ENCODE data around the gene C1orf198. TPM values are rescaled to one million over a fixed set of nuclear protein-coding genes. Genes with fewer than 3 reads are reported as not detected.
A peak's percentile ranks its signal among the peaks of the same experiment; 100 is the strongest.

C1orf198 gene
- total RNA-seq, 1 donor from 2014 or later: 12.4 TPM

GRCh38 chr1:230826166-230826875, 42.0 kb downstream of the C1orf198 start:
- intact Hi-C loops (cut with micrococcal nuclease): no loop called here
- Mint-ChIP-seq H3K4me1 (no peaks in the 10 kb centered on the region), H3K36me3 (ENCODE audit: low read depth) (no peaks in the 10 kb centered on the region), H3K4me3 (no peak overlapping the region), H3K27me3 (peaks cover 4% of the 10 kb centered on the region), H3K9me3 (no peaks in the 10 kb centered on the region), H3K27ac (no peak overlapping the region)
- DNase-seq: peak; percentile 40

GRCh38 chr1:230825761-230826160, 42.6 kb downstream of the C1orf198 start:
- no peaks in the 10 kb centered on the region for H3K4me1 Mint-ChIP-seq
- H3K9me3 Mint-ChIP-seq: no peaks in the 10 kb centered on the region
- peaks cover 4% of the 10 kb centered on the region for H3K27me3 Mint-ChIP-seq
- H3K4me3 Mint-ChIP-seq: no peak overlapping the region
- intact Hi-C loops (cut with micrococcal nuclease): no loop called here
- peak; percentile 44 for DNase-seq
- H3K27ac Mint-ChIP-seq: no peak overlapping the region
- no peaks in the 10 kb centered on the region for H3K36me3 Mint-ChIP-seq (ENCODE audit: low read depth)

GRCh38 chr1:230824919-230825721, 43.2 kb downstream of the C1orf198 start:
- H3K9me3 Mint-ChIP-seq: no peaks in the 10 kb centered on the region
- H3K36me3 Mint-ChIP-seq (ENCODE audit: low read depth): no peaks in the 10 kb centered on the region
- DNase-seq: peak; percentile 41
- no peak overlapping the region for H3K27ac Mint-ChIP-seq
- H3K4me3 Mint-ChIP-seq: no peak overlapping the region
- H3K4me1 Mint-ChIP-seq: no peaks in the 10 kb centered on the region
- intact Hi-C loops (cut with micrococcal nuclease): no loop called here
- peaks cover 5% of the 10 kb centered on the region for H3K27me3 Mint-ChIP-seq

DNA sequence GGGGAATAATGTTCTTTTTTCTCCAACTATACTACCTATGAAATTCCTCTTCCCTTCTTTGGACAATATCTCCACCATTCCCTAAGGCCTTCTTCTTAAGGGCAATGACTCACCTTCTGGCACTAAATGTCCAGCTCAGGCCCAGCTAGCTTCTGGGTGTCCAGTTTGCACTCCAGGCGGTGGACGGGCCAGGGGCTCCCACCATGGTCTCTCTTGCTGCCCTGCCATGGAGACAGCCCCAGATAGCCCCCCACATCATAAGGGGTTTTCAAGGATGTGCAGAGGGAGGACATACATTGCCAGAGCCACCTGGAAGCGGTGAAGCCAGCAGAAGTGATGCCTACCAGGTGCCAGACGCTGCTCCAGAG, 43.8 kb downstream of the C1orf198 start:
- H3K4me1 Mint-ChIP-seq: no peaks in the 10 kb centered on the region
- intact Hi-C loops (cut with micrococcal nuclease): no loop called here
- no peaks in the 10 kb centered on the region for H3K9me3 Mint-ChIP-seq
- no peaks in the 10 kb centered on the region for H3K36me3 Mint-ChIP-seq (ENCODE audit: low read depth)
- H3K4me3 Mint-ChIP-seq: no peak overlapping the region
- peaks cover 5% of the 10 kb centered on the region for H3K27me3 Mint-ChIP-seq
- no peak overlapping the region for H3K27ac Mint-ChIP-seq
- peak; percentile 42 for DNase-seq

- H3K27ac Mint-ChIP-seq: no peak overlapping the region
- no peaks in the 10 kb centered on the region for H3K36me3 Mint-ChIP-seq (ENCODE audit: low read depth)
- no peak overlapping the region for H3K4me3 Mint-ChIP-seq
- H3K4me1 Mint-ChIP-seq: no peaks in the 10 kb centered on the region
- peak; percentile 42 for DNase-seq
- H3K9me3 Mint-ChIP-seq: no peaks in the 10 kb centered on the region
- intact Hi-C loops (cut with micrococcal nuclease): no loop called here
- H3K27me3 Mint-ChIP-seq: peaks cover 5% of the 10 kb centered on the region
Measured at GRCh38 chr1:230823931-230824381, 44.4 kb downstream of the C1orf198 start.

DNA sequence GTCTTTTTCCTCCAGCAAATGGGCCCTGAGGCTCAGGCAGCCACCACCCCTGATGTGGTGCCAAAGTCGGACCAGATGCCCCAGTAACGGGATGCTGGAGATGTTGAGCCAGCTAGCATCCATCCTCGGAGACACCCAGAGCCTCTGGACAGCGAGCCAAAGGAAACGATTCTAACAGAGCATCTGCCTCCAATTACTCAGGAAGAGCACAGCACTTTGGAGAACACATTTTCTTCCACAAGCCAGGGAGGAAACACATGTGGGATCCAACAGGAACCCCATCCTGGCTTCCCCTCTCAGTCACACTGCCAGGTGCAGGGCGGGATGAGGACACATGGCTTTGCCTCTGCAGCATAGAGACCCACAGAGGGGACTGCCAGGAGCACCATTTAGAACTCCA, 44.9 kb downstream of the C1orf198 start:
- Mint-ChIP-seq H3K36me3 (ENCODE audit: low read depth) (no peaks in the 10 kb centered on the region), H3K4me1 (no peaks in the 10 kb centered on the region), H3K4me3 (no peak overlapping the region), H3K27ac (no peak overlapping the region), H3K27me3 (peaks cover 5% of the 10 kb centered on the region), H3K9me3 (no peaks in the 10 kb centered on the region)
- intact Hi-C loops (cut with micrococcal nuclease): no loop called here
- DNase-seq: peak; percentile 48

GRCh38 chr1:230822092-230822581, 46.2 kb downstream of the C1orf198 start:
- peaks cover 5% of the 10 kb centered on the region for H3K27me3 Mint-ChIP-seq
- peak; percentile 44 for DNase-seq
- H3K36me3 Mint-ChIP-seq (ENCODE audit: low read depth): no peaks in the 10 kb centered on the region
- H3K27ac Mint-ChIP-seq: no peak overlapping the region
- intact Hi-C loops (cut with micrococcal nuclease): no loop called here
- no peak overlapping the region for H3K4me3 Mint-ChIP-seq
- no peaks in the 10 kb centered on the region for H3K4me1 Mint-ChIP-seq
- H3K9me3 Mint-ChIP-seq: no peaks in the 10 kb centered on the region

GRCh38 chr1:230821346-230821745, 47.0 kb downstream of the C1orf198 start:
- DNase-seq: peak; percentile 35
- Mint-ChIP-seq H3K4me1 (no peaks in the 10 kb centered on the region), H3K9me3 (no peaks in the 10 kb centered on the region), H3K27me3 (peaks cover 5% of the 10 kb centered on the region), H3K27ac (no peak overlapping the region), H3K4me3 (no peak overlapping the region), H3K36me3 (ENCODE audit: low read depth) (no peaks in the 10 kb centered on the region)
- intact Hi-C loops (cut with micrococcal nuclease): no loop called here

GRCh38 chr1:230820568-230820967, 47.8 kb downstream of the C1orf198 start:
- DNase-seq: no peak
- H3K36me3 Mint-ChIP-seq (ENCODE audit: low read depth): no peaks in the 10 kb centered on the region
- H3K27me3 Mint-ChIP-seq: peaks cover 6% of the 10 kb centered on the region
- H3K4me3 Mint-ChIP-seq: no peak overlapping the region
- no peaks in the 10 kb centered on the region for H3K4me1 Mint-ChIP-seq
- intact Hi-C loops (cut with micrococcal nuclease): no loop called here
- no peaks in the 10 kb centered on the region for H3K9me3 Mint-ChIP-seq
- H3K27ac Mint-ChIP-seq: no peak overlapping the region

GRCh38 chr1:230819976-230820375, 48.3 kb downstream of the C1orf198 start:
- H3K9me3 Mint-ChIP-seq: no peaks in the 10 kb centered on the region
- no peak overlapping the region for H3K4me3 Mint-ChIP-seq
- H3K36me3 Mint-ChIP-seq (ENCODE audit: low read depth): no peaks in the 10 kb centered on the region
- H3K27me3 Mint-ChIP-seq: peaks cover 8% of the 10 kb centered on the region
- DNase-seq: peak; percentile 36
- no peaks in the 10 kb centered on the region for H3K4me1 Mint-ChIP-seq
- H3K27ac Mint-ChIP-seq: no peak overlapping the region
- intact Hi-C loops (cut with micrococcal nuclease): no loop called here

GRCh38 chr1:230818901-230819300, 49.4 kb downstream of the C1orf198 start:
- intact Hi-C loops (cut with micrococcal nuclease): no loop called here
- Mint-ChIP-seq H3K4me1 (no peaks in the 10 kb centered on the region), H3K27me3 (peaks cover 6% of the 10 kb centered on the region), H3K27ac (no peak overlapping the region), H3K9me3 (no peaks in the 10 kb centered on the region), H3K4me3 (no peak overlapping the region), H3K36me3 (ENCODE audit: low read depth) (no peaks in the 10 kb centered on the region)
- DNase-seq: no peak

DNA sequence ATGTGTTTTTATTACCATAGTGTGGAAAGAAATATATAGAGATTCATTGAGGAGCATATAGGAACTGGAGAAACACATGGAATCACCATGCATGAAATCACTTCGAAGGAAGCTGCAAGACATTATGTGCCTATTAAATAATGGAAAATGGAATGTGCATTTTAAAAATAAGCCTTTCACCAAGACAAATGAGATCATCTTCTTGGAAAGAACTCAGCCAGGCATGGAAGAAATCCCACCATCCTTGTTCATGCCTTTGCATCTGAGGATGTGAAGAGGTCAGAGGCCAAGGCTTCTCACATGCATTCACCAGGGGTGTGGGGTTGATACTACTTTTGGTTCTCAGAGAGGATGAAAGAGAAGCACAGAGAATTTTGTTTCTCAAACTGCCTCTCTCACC, 50.0 kb downstream of the C1orf198 start:
- Mint-ChIP-seq H3K36me3 (ENCODE audit: low read depth) (no peaks in the 10 kb centered on the region), H3K9me3 (peaks cover 1% of the 10 kb centered on the region), H3K27ac (no peak overlapping the region), H3K4me1 (no peaks in the 10 kb centered on the region), H3K27me3 (peaks cover 6% of the 10 kb centered on the region), H3K4me3 (no peak overlapping the region)
- intact Hi-C loops (cut with micrococcal nuclease): no loop called here
- no peak for DNase-seq

DNA sequence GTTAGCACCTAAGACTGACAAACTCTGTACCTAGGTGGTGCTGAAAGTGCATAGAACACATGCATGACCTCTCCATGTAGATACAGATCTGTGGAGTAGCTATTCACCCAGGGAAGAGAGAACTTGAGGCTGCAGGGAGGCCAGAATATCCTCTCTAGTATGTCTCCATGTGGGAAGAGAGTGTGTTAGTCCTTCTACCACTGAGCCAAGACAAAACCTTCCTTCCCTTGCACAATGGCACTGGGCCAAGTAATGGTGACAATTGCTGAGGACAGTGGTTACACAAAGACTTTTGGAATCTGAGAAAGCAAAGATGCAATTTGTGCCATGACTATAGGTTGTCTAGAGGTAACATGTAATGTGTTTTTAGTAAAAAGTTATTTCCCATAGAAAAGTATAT, 52.3 kb downstream of the C1orf198 start:
- Mint-ChIP-seq H3K4me3 (no peak overlapping the region), H3K4me1 (no peaks in the 10 kb centered on the region), H3K27ac (no peak overlapping the region), H3K36me3 (ENCODE audit: low read depth) (no peaks in the 10 kb centered on the region), H3K27me3 (peaks cover 6% of the 10 kb centered on the region), H3K9me3 (peaks cover 12% of the 10 kb centered on the region)
- intact Hi-C loops (cut with micrococcal nuclease): no loop called here
- DNase-seq: no peak

GRCh38 chr1:230814949-230815692, 53.2 kb downstream of the C1orf198 start:
- intact Hi-C loops (cut with micrococcal nuclease): no loop called here
- Mint-ChIP-seq H3K36me3 (ENCODE audit: low read depth) (no peaks in the 10 kb centered on the region), H3K9me3 (peaks cover 12% of the 10 kb centered on the region), H3K4me1 (no peaks in the 10 kb centered on the region), H3K4me3 (no peak overlapping the region), H3K27me3 (peaks cover 3% of the 10 kb centered on the region), H3K27ac (no peak overlapping the region)
- DNase-seq: no peak

All from activated CD4-positive, alpha-beta T cell treated with anti-CD3 and anti-CD28 coated beads, Interleukin-2, amount 10 ng/mL, durations not matched to agents 24 days and 14 days (primary cell).